Adrenal gland (tissue), 5 donors: Measurements from ENCODE around the gene ANKRD18B.
"Not testable (repeated sequence)": the region's sequence is repeated elsewhere in the genome, so short reads cannot be mapped to it uniquely, and the experiment has no call there.

Source experiments
- CTCF ChIP-seq, 6 experiments: fragments of 450-650 bp in 4 of 6; fragments of 200-600 bp in 2 of 6; sonication (generic) in 1 of 6; IDR thresholded peaks; 1 replicate in 5 of 6; 2 replicates in 1 of 6; pipeline versions ENCODE4 v1.5.1 to v1.8.0; 2016 to 2021; ENCODE audit warnings: antibody characterized with exemption in 6 of 6, mild to moderate bottlenecking in 2 of 6, moderate library complexity in 1 of 6
- POLR2A ChIP-seq, 2 donors: fragments of 450-650 bp; IDR thresholded peaks; one replicate each; pipeline ENCODE4 v1.6.1; 2017; ENCODE audit warnings: antibody characterized with exemption in 2 of 2, mild to moderate bottlenecking in 2 of 2, moderate library complexity in 1 of 2
- donor health status: DM: no; HTN: no; CAD: no.

DNA sequence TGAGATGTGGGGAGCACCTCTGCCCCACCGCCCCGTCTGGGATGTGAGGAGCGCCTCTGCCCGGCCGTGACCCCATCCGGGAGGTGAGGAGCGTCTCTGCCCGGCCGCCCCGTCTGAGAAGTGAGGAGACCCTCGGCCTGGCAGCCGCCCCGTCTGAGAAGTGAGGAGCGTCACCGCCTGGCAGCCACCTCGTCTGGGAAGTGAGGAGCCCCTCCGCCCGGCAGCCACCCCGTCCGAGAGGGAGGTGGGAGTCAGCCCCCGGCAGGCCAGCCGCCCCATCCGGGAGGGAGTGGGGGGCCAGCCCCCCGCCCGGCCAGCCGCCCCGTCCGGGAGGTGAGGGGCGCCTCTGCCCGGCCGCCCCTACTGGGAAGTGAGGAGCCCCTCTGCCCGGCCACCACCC, 76.9 kb downstream of the ANKRD18B start:
- not testable (repeated sequence) for TF ChIP-seq CTCF, POLR2A (IDR thresholded peaks at IDR 0.05)
